IMR-90 (cell line): ENCODE results near the gene FCRL6. TPM values are rescaled to one million over a fixed set of nuclear protein-coding genes. Genes with fewer than 3 reads are reported as not detected.

Experiments
- ATAC-seq: fragments of 200-7000 bp; cut with Tn5 transposase; 2 replicates; pipeline ENCODE4 v1.9.1; 2020; ENCODE audit warnings: low read depth, mild to moderate bottlenecking, moderate library complexity
- BruUV-seq: library from RNA; stranded (reverse); fragments of 400-500 nt; replicated peaks from 2 replicates; lab custom pipeline; 2021; lab: Mats Ljungman, UMichigan
- CTCF ChIA-PET: fragments of 300-600 bp; formaldehyde crosslinking; extraction: SDS; loops from one replicate; lab custom pipeline; 2021; ENCODE audit warnings: antibody characterized with exemption; lab: Yijun Ruan, JAX
- POLR2A ChIA-PET: fragments of 300-600 bp; sonication (Branson Sonifier 250); formaldehyde crosslinking; loops from one replicate; lab custom pipeline; 2022; ENCODE audit warnings: antibody characterized with exemption; ENCODE audit not compliant: unreplicated experiment; lab: Charles Lee
- DNase-seq: peaks from one replicate; pipeline ENCODE4 v3.0.0; 2013
- H2AFZ ChIP-seq: replicated peaks from 2 replicates; pipeline ENCODE3; 2013; ENCODE audit warnings: low read length, mild to moderate bottlenecking; ENCODE audit not compliant: poor library complexity
- H2AK5ac ChIP-seq: 2 replicates; pipeline ENCODE4 v1.6.1; 2013; ENCODE audit warnings: low read depth, low read length, inconsistent platforms
- H2AK9ac ChIP-seq: replicated peaks from 2 replicates; pipeline ENCODE3; 2013; ENCODE audit warnings: mild to moderate bottlenecking, low read depth, low read length, moderate library complexity; ENCODE audit not compliant: poor library complexity
- H2BK120ac ChIP-seq: 2 replicates; pipeline ENCODE4 v1.6.1; 2013; ENCODE audit warnings: low read depth, low read length, inconsistent platforms
- H2BK15ac ChIP-seq: 3 replicates; pipeline ENCODE4 v1.6.1; 2013; ENCODE audit warnings: low read depth, low read length, inconsistent platforms
- H2BK20ac ChIP-seq: 2 replicates; pipeline ENCODE4 v1.6.1; 2013; ENCODE audit warnings: low read depth, mild to moderate bottlenecking, inconsistent platforms, low read length, moderate library complexity
- H2BK5ac ChIP-seq: 2 replicates; pipeline ENCODE4 v1.6.1; 2013; ENCODE audit warnings: mild to moderate bottlenecking, low read depth, low read length, inconsistent platforms; ENCODE audit not compliant: poor library complexity, severe bottlenecking
- H3K14ac ChIP-seq: replicated peaks from 2 replicates; pipeline ENCODE4 v1.6.1; 2013; ENCODE audit warnings: low read depth, low read length, inconsistent platforms
- H3K18ac ChIP-seq: 2 replicates; pipeline ENCODE4 v1.6.1; 2013; ENCODE audit warnings: low read depth, low read length, control low read depth
- H3K23ac ChIP-seq: 2 replicates; pipeline ENCODE4 v1.6.1; 2013; ENCODE audit warnings: low read depth, low read length, inconsistent platforms
- H3K27ac ChIP-seq: 2 replicates; pipeline ENCODE4 v1.5.1; 2013; ENCODE audit warnings: mild to moderate bottlenecking, control low read depth, low read length; ENCODE audit not compliant: insufficient read depth
- H3K27me3 ChIP-seq: 2 replicates; pipeline ENCODE4 v1.6.1; 2013; ENCODE audit warnings: low read length; ENCODE audit not compliant: control insufficient read depth, insufficient read depth
- H3K36me3 ChIP-seq: 2 replicates; pipeline ENCODE4 v1.6.1; 2013; ENCODE audit warnings: low read length, mixed read lengths; ENCODE audit not compliant: control insufficient read depth, insufficient read depth
- H3K4ac ChIP-seq: 2 replicates; pipeline ENCODE4 v1.6.1; 2013; ENCODE audit warnings: low read depth, low read length, inconsistent platforms
- H3K4me1 ChIP-seq: 2 replicates; pipeline ENCODE4 v1.6.1; 2013; ENCODE audit warnings: low read length, mixed read lengths; ENCODE audit not compliant: control insufficient read depth, insufficient read depth
- H3K4me2 ChIP-seq: 2 replicates; pipeline ENCODE4 v1.6.1; 2013; ENCODE audit warnings: low read depth, mild to moderate bottlenecking, control low read depth, low read length, moderate library complexity
- H3K4me3 ChIP-seq: 2 replicates; pipeline ENCODE4 v1.5.1; 2013; ENCODE audit warnings: low read depth, mild to moderate bottlenecking, control low read depth, low read length, moderate library complexity; ENCODE audit not compliant: insufficient read depth
- H3K56ac ChIP-seq: 2 replicates; pipeline ENCODE4 v1.6.1; 2013; ENCODE audit warnings: low read length, inconsistent platforms; ENCODE audit not compliant: insufficient read depth; ENCODE audit errors: extremely low read depth
- H3K79me1 ChIP-seq, 2 experiments: 2 replicates each; pipeline ENCODE4 v1.6.1; 2013; ENCODE audit warnings: low read length in 2 of 2, inconsistent platforms in 1 of 2, low read depth in 1 of 2
- H3K9ac ChIP-seq: 2 replicates; pipeline ENCODE4 v1.6.1; 2013; ENCODE audit warnings: low read depth, low read length, control low read depth
- H3K9me1 ChIP-seq: 2 replicates; pipeline ENCODE4 v1.6.1; 2013; ENCODE audit warnings: low read length, inconsistent platforms; ENCODE audit not compliant: insufficient read depth
- H3K9me3 ChIP-seq: 2 replicates; pipeline ENCODE4 v1.6.1; 2013; ENCODE audit warnings: low read length; ENCODE audit not compliant: control insufficient read depth, insufficient read depth
- H4K20me1 ChIP-seq: 2 replicates; pipeline ENCODE4 v1.6.1; 2013; ENCODE audit warnings: low read length, inconsistent platforms; ENCODE audit not compliant: insufficient read depth
- H4K5ac ChIP-seq: 2 replicates; pipeline ENCODE4 v1.6.1; 2013; ENCODE audit warnings: mild to moderate bottlenecking, low read depth, low read length, control low read depth
- H4K8ac ChIP-seq, 2 experiments: 2 replicates each; pipeline ENCODE4 v1.6.1; 2013; ENCODE audit warnings: low read depth in 2 of 2, low read length in 2 of 2, control low read depth in 1 of 2, inconsistent platforms in 1 of 2
- H4K91ac ChIP-seq: 2 replicates; pipeline ENCODE4 v1.6.1; 2013; ENCODE audit warnings: low read depth, low read length, inconsistent platforms; ENCODE audit not compliant: insufficient read depth
- BHLHE40 ChIP-seq: fragments of 150-350 bp; IDR thresholded peaks from 2 replicates; pipeline ENCODE4 v1.6.1; 2016; ENCODE audit warnings: mild to moderate bottlenecking, low read depth, low read length
- CHD1 ChIP-seq: IDR thresholded peaks from 2 replicates; pipeline ENCODE4 v1.6.1; 2012; ENCODE audit warnings: low read depth, low read length, improper control_type of control experiment
- FOS ChIP-seq: fragments of 150-350 bp; IDR thresholded peaks from 2 replicates; pipeline ENCODE4 v1.6.1; 2016; ENCODE audit warnings: low read depth, low read length
- MAZ ChIP-seq: IDR thresholded peaks from 2 replicates; pipeline ENCODE4 v1.6.1; 2012; ENCODE audit warnings: low read depth, mild to moderate bottlenecking, low read length, improper control_type of control experiment, moderate library complexity, borderline replicate concordance
- NFE2L2 ChIP-seq: fragments of 150-350 bp; IDR thresholded peaks from 2 replicates; pipeline ENCODE4 v1.6.1; 2016; ENCODE audit warnings: low read depth, mild to moderate bottlenecking, low read length
- RAD21 ChIP-seq: IDR thresholded peaks from 2 replicates; pipeline ENCODE4 v1.6.1; 2012; ENCODE audit warnings: low read length, improper control_type of control experiment
- RFX5 ChIP-seq: IDR thresholded peaks from 2 replicates; pipeline ENCODE4 v1.8.0; 2012; ENCODE audit warnings: low read depth, mild to moderate bottlenecking, low read length, moderate library complexity
- WGBS, 2 experiments: methylation state at CpG; one replicate each; pipeline versions ENCODE4 v1.1.5 to v1.1.7; 2013; ENCODE audit warnings: missing lambda C conversion rate in 2 of 2; ENCODE audit not compliant: insufficient read length in 1 of 2; ENCODE audit errors: extremely low coverage in 2 of 2; 5-methylcytosine and 5-hydroxymethylcytosine counted together
- dilution Hi-C: fragments of 300-500 bp; cut with HindIII; formaldehyde crosslinking; loops from one replicate; pipeline ENCODE4 v1.14.3; 2018; ENCODE audit warnings: low sequenced_read_pairs; ENCODE audit not compliant: unreplicated experiment
- in situ Hi-C: fragments of 300-500 bp; cut with MboI; formaldehyde crosslinking; loops from 3 replicates; pipeline ENCODE4 v1.14.3; 2019; ENCODE audit warnings: low sequenced_read_pairs, inconsistent platforms, mixed read lengths
- intact Hi-C: fragments of 100-400 bp; cut with micrococcal nuclease; formaldehyde crosslinking; loops from 2 replicates; pipeline ENCODE4 v1.10.0; 2022
- polyA plus RNA-seq, 3 experiments: library from polyadenylated mRNA; depleted of rRNA; stranded (reverse); fragments of >200 nt; gene quantifications; 2 replicates each; pipeline ENCODE4 v1.2.3, GENCODE V29; 2012; ENCODE audit warnings: low replicate concordance in 1 of 3
- total RNA-seq: library from RNA; depleted of rRNA; stranded (reverse); fragments of >200 nt; gene quantifications from 2 replicates; pipeline ENCODE4 v1.2.3, GENCODE V29; 2012
- TF ChIP-seq, protein P1 (sequence below): fragments of 150-350 bp; IDR thresholded peaks from 2 replicates; pipeline ENCODE4 v1.6.1; 2017; ENCODE audit warnings: mild to moderate bottlenecking, antibody characterized with exemption, low read length, low read depth

Gene FCRL6
- total and polyA plus RNA-seq, 2 of the 4 experiments (the other 2 are of a cell fraction): not detected

DNA sequence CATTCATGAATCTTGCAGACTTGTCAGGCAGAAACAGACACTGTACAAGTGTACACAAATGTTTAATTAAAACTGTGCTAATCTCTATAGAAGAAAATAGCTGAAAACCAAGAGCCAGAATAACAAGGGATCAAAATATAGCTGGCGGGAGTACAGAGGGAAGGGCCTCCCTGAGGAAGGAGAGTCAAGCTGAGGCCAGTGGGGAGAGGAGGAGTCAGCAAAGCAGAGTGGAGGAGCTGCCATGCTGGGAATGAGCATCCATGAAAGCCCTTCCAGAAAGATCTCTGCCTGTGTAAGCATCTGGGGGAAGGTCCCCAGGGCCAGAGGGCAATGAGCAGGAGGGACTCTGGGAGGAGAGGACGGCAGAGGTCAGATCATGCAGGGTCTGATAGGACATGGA lies 39.6 kb downstream of the FCRL6 start:
- dilution Hi-C loops (no loop called here), in situ Hi-C loops (no loop called here)
- BruUV-seq: no TSS peak

More for the DNA sequence above, 39.6 kb downstream of the FCRL6 start:
- TF ChIP-seq RAD21: no peak
- no peak for TF ChIP-seq RFX5
- TF ChIP-seq MAZ: no peak
- TF ChIP-seq BHLHE40: no peak
- TF ChIP-seq FOS: no peak
- TF ChIP-seq, protein P1, sequence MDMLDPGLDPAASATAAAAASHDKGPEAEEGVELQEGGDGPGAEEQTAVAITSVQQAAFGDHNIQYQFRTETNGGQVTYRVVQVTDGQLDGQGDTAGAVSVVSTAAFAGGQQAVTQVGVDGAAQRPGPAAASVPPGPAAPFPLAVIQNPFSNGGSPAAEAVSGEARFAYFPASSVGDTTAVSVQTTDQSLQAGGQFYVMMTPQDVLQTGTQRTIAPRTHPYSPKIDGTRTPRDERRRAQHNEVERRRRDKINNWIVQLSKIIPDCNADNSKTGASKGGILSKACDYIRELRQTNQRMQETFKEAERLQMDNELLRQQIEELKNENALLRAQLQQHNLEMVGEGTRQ: no peak
- no peak for TF ChIP-seq CHD1
- no peak for TF ChIP-seq NFE2L2
- no peak for ATAC-seq
- H3K27me3 ChIP-seq: no peaks in the 10 kb centered on the region; the same call in 1 of the 2 replicates
- no peak overlapping the region for H3K27ac ChIP-seq
- no peak overlapping the region for H3K9ac ChIP-seq
- no peak overlapping the region for H3K14ac ChIP-seq
- no peak overlapping the region for H3K18ac ChIP-seq
- WGBS, 2 experiments: no CpG with 5 or more reads among the region's 2 CpGs
- DNase-seq: no peak
- H3K79me1 ChIP-seq: no peaks in the 10 kb centered on the region
- POLR2A ChIA-PET: interaction anchor here (0.8 kb wide), 1 partner anchor 12 kb away, joined by 3 read pairs; no protein-coding TSS in a partner anchor
- H3K23ac ChIP-seq: no peak overlapping the region
- H3K4me2 ChIP-seq: no peak overlapping the region
- no peak overlapping the region for H4K8ac ChIP-seq
- no peak overlapping the region for H3K56ac ChIP-seq
- no peaks in the 10 kb centered on the region for H3K9me3 ChIP-seq
- peaks cover 2% of the 10 kb centered on the region; the same call in 1 of the 2 replicates for H3K9me1 ChIP-seq
- no peak overlapping the region for H2AK9ac ChIP-seq
- no peaks in the 10 kb centered on the region for H3K36me3 ChIP-seq
- no peak overlapping the region for H4K91ac ChIP-seq
- intact Hi-C loops: no loop called here
- H2BK120ac ChIP-seq: no peak overlapping the region
- no peak overlapping the region for H2BK20ac ChIP-seq
- H2BK5ac ChIP-seq: no peak overlapping the region
- H2AFZ ChIP-seq: no peak overlapping the region
- H2AK5ac ChIP-seq: no peak overlapping the region
- CTCF ChIA-PET: no interaction called here
- no peak overlapping the region for H2BK15ac ChIP-seq
- no peak overlapping the region for H4K5ac ChIP-seq
- no peak overlapping the region for H3K4ac ChIP-seq
- H3K4me3 ChIP-seq: no peak overlapping the region
- H3K4me1 ChIP-seq: no peaks in the 10 kb centered on the region; the same call in 1 of the 2 replicates
- no peaks in the 10 kb centered on the region for H4K20me1 ChIP-seq
